Raji (cell line): ENCODE results near the gene PDCD10.

ENCODE experiments used
- POLR2A ChIP-seq: IDR thresholded peaks from 2 replicates; pipeline ENCODE4 v1.6.1; 2011; ENCODE audit warnings: low read depth, low read length, control low read depth; ENCODE audit not compliant: insufficient read depth

The PDCD10 gene

DNA sequence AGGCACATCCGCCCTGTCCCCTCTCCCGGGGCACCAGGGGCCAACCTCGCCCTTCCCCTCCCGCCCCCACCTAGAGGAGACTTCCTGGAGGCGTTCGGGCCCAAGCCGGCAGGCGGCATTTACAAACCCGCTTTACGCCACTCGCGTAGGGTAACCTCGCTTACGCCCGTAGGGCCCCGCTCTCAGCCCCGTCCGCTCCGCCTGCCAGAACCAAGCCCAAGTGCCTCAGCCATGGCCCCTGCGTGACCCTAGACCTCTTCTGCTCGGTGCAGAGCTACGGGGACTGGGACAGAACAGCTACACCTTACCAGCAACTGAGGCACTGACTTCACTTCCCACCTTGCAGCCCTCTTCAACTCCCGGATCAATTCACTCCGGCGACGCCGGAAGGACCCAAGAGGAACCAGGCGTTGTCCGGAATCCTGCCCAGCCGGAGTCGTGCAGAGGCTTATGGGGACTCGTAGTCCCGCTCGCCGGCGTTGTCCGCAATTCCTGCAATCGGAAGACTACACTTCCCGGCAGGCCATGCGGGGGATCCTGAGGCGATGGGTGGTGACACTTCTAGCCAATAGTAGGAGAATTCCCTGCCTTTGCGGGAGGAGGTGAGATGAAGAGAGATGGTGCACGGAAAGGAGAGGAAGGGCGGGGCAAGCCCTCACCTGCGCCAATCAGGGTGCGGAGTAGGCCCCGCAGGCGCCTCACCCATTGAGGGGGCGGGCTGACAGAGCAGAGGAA lies at the start of gene PDCD10:
Gene PDCD10 (minus strand): TSS at position 395 of the 735 bp plus-strand sequence. CDS start 14,735 bp downstream, outside the sequence.
- TF ChIP-seq POLR2A, result peak; percentile 90

DNA sequence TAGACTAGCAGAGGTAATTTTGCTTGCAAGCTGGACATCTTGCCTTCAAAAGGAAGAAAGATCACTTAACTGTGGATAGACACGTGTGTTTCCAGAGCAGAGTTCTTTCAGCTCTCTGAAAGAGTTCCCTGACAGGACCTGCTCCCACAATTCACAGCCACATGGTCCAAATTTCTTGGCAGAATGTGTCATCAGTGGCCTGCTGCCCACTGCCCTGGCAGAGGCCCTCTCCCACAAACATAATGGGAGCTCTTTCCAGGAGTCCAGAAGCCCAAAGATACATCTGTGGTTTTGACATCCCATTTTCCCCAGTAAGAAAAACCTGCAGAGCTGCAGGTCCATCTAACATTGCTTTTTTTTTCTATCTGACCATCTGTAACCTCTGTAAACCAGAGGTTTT lies 49.1 kb upstream of the PDCD10 start:
- no peak for TF ChIP-seq POLR2A

DNA sequence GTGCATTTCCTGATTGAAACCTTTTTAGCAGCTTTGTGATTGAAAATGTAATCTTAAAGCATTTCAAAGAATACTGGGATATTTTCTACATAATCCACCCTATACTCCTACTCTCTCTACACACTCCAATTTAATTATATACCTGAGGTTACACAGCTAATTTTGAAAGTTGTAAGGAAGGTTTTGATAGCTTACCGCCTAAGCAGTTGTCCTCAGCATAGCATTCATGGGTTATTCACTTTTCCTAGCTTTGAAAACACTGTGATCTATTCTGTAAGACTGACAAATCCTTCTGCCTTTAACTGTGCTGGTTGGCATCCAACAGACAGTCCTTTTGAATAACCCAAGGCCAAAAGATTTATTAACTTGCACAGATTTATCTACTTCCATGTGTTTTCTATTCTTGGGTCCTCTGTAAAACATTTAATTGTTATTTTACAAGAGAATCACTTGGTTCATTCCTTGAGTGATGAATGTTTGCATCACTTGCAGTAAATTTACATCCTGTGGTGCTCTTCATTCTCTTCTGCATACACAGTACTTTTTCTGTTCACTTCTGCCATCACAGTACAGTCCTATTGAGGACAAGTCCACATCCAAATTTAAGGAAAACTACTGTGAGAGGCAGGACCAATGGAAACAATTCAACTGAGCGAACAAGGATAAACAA lies 45.7 kb upstream of the PDCD10 start:
- TF ChIP-seq POLR2A, result no peak

DNA sequence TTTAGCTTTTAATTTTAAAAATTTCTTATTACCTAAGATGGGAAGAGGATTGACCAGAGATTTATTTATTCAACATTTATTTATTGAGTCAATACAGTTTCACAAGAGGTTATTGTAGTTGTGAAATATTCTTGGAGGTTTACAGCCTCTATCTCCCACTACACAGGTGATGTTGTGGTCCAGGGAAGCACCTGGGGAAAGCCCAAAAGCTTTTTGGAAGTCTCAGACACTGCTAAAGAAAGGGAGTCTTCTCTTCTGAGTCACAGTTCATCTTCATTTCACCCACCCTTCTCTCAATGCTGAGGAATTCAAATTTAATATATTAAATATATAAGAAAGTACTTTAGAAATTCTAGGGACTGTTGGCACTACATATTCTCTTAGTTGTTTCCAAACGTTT lies 42.7 kb upstream of the PDCD10 start:
- no peak for TF ChIP-seq POLR2A

DNA sequence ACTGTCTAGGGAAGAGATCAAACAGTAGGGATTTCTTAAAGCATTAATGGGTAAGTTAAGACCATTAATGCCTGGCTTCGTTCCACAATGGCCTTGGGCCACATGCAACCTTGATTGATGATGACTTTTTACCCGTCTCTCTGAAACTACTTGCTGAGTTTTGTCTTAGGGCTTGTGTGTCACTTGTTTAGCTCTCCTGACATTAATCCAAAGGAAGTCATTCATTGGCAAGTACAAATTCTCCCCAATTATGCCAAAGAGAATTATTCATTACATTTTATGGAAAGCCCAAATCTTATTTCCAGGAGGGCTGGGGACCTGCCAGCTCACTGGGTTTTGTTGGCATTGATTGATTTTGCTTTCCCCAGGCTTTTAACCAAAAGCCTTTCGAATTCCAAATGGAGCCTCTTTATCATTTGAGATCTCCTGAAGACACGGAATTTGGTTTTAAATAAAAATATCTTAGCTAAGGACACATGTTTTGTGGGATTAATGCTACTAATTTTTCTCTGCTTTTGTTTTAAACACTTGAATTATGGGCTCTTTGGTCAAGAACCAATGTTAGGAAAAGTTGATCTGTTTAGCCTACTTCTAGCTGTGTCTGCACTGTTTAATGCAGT lies 41.5 kb upstream of the PDCD10 start:
- TF ChIP-seq POLR2A, result no peak

DNA sequence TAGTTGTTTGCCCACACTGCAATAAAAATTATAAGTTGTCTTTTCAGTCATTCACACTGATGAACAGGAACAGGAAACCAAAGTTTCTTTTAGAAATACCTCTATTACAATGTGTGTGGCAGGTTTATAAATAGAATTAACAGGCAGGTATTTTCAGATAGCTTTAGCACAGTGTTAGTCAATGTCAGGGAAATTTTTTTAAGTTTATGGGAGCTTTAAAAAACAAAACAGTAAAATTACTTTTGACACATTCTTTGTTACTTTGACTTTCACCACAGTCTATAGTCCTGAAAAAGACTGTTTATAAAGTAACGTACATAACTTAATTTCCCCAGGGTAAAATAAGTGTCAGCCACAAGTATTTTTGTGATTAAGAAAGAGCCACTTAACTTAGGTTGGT lies 38.9 kb upstream of the PDCD10 start:
- no peak for TF ChIP-seq POLR2A

DNA sequence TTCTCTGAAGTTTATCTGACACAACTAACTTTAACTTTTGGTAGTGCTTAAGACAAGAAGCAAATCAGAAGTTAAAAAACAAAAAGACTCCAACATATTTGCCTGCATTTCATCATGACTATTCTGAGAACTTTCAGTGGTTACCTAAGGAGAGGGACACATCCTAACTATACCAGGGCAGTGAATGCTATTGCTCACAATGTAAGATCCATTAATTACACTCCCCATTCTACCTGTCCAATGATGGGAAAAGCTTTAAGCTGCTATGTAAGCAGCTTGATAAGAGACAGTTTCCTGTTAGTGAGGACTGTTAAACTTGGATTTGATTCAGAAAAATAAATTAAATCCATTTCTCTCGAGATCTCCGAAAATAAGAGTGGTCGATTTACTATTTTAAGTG lies 38.3 kb upstream of the PDCD10 start:
- no peak for TF ChIP-seq POLR2A

DNA sequence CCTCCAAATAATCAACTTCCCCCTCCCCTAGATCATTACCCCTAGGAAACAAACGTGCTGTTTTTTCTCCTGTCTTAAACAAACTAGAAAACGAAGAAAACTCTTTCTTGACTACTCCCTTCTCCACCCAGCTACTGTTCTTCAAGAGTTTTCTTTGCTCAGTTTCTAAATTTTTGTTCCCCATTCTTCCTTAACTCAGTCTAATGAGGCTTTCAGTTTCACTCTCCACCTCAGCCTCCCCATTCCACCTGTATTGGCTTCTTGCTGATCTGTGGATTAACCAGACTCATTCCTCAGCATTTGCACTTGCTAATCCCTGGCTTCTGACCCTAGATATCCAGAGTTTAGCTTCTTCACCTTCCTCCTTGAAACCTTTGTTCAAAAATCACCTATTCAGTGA lies 27.6 kb upstream of the PDCD10 start:
- no peak for TF ChIP-seq POLR2A

DNA sequence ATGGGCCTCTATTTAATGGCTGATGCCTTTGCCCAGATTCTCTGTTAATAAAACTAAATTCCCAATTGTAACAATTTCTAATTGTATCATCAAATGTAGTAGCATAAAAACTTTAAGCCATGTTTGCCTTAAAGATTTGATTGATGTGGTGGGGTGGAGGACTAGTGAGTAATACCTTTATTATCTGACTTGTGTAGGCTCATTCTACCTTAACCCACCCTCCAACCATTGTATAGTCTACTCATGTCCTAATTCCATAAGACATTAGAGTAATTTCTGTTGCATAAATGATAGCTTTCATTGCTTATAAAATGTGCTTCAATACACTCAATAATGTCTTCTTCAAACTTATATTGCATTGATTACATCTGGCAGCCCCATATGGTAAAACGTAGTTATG lies 26.6 kb upstream of the PDCD10 start:
- TF ChIP-seq POLR2A, result no peak

DNA sequence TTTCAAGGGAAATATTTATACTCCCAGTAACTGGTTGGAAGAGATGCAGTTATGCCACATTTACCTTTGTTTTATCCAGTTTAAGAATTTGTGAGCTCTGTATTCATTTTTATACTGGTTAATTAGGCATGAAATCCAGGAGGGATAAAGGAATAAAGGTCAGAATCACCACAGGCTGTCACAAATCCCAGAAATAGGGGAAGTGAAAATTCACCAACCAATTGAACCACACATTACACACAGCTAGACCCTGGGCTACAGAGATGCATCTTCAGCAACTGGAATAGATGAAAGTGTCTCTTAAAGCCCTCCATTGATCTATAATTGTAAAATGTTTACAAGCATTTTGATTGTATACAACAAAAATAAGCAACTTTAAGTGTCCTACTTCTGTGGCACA lies 19.4 kb upstream of the PDCD10 start:
- TF ChIP-seq POLR2A, result no peak

DNA sequence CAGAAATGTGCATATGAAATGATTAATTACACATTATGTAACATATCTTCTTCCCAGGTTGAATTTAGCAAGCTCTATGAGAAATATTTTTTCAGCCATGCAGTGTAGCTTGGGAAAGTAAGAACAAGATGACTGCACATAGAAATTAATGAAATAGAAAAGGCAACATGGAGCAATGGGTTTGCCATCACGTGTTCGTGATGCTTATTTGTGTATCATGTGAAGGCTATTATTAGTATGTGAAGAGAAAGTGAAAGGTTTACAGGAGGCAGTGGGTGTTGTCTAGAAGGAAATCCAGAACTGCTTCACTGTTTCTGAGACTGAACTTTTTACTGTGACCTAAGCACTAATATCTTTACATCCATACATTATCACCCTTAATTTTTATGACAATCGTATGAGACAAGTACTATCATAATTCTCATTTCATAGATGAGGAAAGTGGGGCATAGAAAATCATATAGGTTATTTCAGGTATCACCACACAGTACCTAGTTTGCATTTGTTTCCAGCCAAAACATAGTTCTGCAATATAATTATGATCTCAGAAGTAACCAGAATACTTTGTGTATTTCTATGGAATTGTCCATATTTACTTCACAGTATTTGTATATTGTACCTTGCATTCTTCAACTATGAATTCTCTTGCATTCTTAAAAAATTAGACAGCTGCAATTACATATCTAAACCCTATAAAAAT lies 15.7 kb upstream of the PDCD10 start:
- no peak for TF ChIP-seq POLR2A

DNA sequence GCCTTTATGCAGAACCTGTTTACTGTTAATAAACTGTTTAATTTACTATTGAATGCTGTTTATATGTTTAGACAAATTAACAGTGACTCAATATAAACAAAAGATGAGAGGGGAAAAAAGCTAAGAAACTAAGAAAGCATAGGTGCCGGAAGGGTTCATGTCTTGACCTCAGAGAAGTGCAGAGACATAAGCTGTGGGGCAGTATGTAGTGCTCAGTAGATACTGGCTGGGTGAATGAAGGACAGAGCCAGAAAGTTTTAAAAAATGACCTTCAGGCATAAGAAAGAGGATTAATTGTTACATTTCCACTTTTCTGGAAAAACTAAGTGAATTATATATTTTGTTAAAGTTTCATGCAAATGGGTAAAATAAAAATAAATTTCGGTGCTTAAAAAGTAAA lies 15.0 kb upstream of the PDCD10 start:
- TF ChIP-seq POLR2A, result no peak

DNA sequence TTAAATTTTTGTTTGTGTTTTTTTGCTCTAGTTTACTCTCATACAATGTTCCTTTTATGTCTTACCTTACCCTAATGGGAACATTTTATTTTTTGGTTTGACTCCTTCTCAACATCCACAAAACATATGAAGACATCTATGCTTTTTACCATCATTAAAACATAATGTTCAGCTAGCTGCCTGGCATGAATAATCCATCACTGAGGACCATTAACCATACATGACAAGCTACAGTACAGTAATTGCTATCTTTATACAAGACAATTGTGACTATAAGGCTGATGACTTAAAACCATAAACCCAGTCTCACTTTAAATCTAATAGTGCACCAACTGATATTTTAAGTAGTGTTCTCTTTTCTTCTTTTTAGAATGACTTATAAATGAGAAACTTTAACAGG lies 14.5 kb upstream of the PDCD10 start:
- TF ChIP-seq POLR2A, result no peak

DNA sequence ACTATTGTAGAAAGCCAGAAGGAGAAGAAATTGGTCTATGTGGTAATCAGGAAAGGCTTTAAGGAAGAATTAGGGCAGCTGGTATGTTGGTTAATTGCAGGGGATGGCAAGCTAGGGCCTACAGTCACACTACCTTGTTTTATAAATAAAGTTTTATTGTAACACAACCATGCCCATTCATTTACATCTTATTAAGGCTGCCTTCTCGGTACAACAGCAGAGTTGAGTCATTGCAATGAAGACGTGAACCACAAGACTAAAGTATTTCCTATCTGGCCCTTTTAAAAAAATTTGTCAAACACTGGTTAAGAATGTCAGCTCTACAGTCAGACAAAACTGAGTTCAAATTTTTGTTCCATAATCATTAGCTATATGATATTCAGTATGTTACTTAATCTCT lies 9.1 kb upstream of the PDCD10 start:
- no peak for TF ChIP-seq POLR2A

DNA sequence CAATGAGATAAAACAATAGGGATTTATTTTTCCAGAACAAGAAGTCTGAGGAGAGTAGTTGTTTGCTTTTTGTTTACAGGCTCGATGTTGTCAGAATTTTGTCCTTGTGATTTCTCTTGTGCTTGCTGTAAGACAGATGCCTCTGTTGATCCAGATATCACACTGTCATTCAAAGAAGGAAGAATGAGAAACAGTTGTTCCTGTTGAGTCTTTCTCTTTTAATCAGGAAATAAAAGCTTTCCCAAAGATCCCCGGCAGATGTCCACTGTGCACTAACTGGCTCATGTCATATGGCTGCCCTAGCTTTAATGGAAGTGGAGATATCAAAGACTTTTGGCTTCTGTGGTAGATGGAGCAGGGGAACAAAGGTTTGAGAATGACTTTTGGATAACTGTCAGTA lies 7.6 kb upstream of the PDCD10 start:
- no peak for TF ChIP-seq POLR2A
